Cardiac fibroblast (primary cell): Measurements from ENCODE around the gene UBP1.
A peak's percentile ranks its signal among the peaks of the same experiment; 100 is the strongest.
"Not testable (repeated sequence)": the region's sequence is repeated elsewhere in the genome, so short reads cannot be mapped to it uniquely, and the experiment has no call there.

Experiments used
- DNase-seq, 2 donors: peaks; one replicate each; pipeline versions ENCODE4 v3.0.0 to v3.0.0-alpha.2; 2010; ENCODE audit warnings: low read depth in 2 of 2
- H3K4me3 ChIP-seq, 2 donors: replicated peaks in 1 of 2; 1 replicate in 1 of 2; 2 replicates in 1 of 2; pipeline ENCODE4 v1.5.1; 2011; ENCODE audit warnings: low read depth in 2 of 2, low read length in 2 of 2, mild to moderate bottlenecking in 2 of 2, moderate library complexity in 1 of 2
- CTCF ChIP-seq: IDR thresholded peaks from one replicate; pipeline ENCODE4 v1.5.1; 2011; ENCODE audit warnings: low read depth, mild to moderate bottlenecking, low read length, inconsistent platforms

Gene UBP1

GRCh38 chr3:33425453-33425852 is 14.8 kb downstream of the UBP1 start:
- DNase-seq = peak in 1 of 2 donors; percentile 21
- H3K4me3 ChIP-seq = no peak overlapping the region
- TF ChIP-seq CTCF = no peak

GRCh38 chr3:33424606-33425452 is 15.4 kb downstream of the UBP1 start:
- H3K4me3 ChIP-seq = no peak overlapping the region
- no peak for DNase-seq
- no peak for TF ChIP-seq CTCF

GRCh38 chr3:33420966-33421365 is 19.2 kb downstream of the UBP1 start:
- peak in 1 of 2 donors; percentile 17 for DNase-seq
- TF ChIP-seq CTCF = peak; percentile 7
- no peak overlapping the region for H3K4me3 ChIP-seq

GRCh38 chr3:33419948-33420347 is 20.3 kb downstream of the UBP1 start:
- DNase-seq = no peak
- no peak for TF ChIP-seq CTCF
- no peak overlapping the region for H3K4me3 ChIP-seq

GRCh38 chr3:33417066-33417673 is 23.0 kb downstream of the UBP1 start:
- TF ChIP-seq CTCF = no peak
- DNase-seq = peak in 1 of 2 donors; percentile 78

GRCh38 chr3:33410816-33411215 is 29.4 kb downstream of the UBP1 start:
- not testable (repeated sequence) for DNase-seq

More at GRCh38 chr3:33417066-33417673, 23.0 kb downstream of the UBP1 start:
- no peak overlapping the region for H3K4me3 ChIP-seq

GRCh38 chr3:33403756-33404155 is 36.4 kb downstream of the UBP1 start:
- TF ChIP-seq CTCF = no peak
- H3K4me3 ChIP-seq = no peak overlapping the region
- DNase-seq = no peak

More at GRCh38 chr3:33410816-33411215, 29.4 kb downstream of the UBP1 start:
- not testable (repeated sequence) for H3K4me3 ChIP-seq
